Thyroid gland (tissue), 4 donors: Measurements from ENCODE around the gene NABP1.

Experiments
- POLR2A ChIP-seq, 2 donors: fragments of 450-650 bp; IDR thresholded peaks; one replicate each; pipeline ENCODE4 v1.6.1; 2017; ENCODE audit warnings: antibody characterized with exemption in 2 of 2, mild to moderate bottlenecking in 2 of 2, moderate library complexity in 1 of 2
- TF ChIP-seq, protein P1 (sequence below), 6 experiments: fragments of 200-600 bp in 3 of 6; fragments of 450-650 bp in 3 of 6; sonication (generic) in 3 of 6; IDR thresholded peaks; one replicate each; pipeline ENCODE4 v1.5.1; 2016 to 2019; ENCODE audit warnings: antibody characterized with exemption in 6 of 6, mild to moderate bottlenecking in 2 of 6, inconsistent platforms in 1 of 6, moderate library complexity in 1 of 6

- TF ChIP-seq, protein P1, sequence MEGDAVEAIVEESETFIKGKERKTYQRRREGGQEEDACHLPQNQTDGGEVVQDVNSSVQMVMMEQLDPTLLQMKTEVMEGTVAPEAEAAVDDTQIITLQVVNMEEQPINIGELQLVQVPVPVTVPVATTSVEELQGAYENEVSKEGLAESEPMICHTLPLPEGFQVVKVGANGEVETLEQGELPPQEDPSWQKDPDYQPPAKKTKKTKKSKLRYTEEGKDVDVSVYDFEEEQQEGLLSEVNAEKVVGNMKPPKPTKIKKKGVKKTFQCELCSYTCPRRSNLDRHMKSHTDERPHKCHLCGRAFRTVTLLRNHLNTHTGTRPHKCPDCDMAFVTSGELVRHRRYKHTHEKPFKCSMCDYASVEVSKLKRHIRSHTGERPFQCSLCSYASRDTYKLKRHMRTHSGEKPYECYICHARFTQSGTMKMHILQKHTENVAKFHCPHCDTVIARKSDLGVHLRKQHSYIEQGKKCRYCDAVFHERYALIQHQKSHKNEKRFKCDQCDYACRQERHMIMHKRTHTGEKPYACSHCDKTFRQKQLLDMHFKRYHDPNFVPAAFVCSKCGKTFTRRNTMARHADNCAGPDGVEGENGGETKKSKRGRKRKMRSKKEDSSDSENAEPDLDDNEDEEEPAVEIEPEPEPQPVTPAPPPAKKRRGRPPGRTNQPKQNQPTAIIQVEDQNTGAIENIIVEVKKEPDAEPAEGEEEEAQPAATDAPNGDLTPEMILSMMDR (IDR thresholded peaks at IDR 0.05) = no peak
- no peak for TF ChIP-seq POLR2A (IDR thresholded peaks at IDR 0.05)
These were observed 9.9 kb downstream of the NABP1 start for GRCh38 chr2:191687867-191688266.
